GM21576 (cell line): ENCODE data around the gene GEMIN5.
A peak's percentile ranks its signal among the peaks of the same experiment; 100 is the strongest.

Source experiments
- ATAC-seq: cut with Tn5 transposase; IDR thresholded peaks from one replicate; pipeline ENCODE4 v1.9.1; 2021; ENCODE audit warnings: mild to moderate bottlenecking, moderate library complexity; ENCODE audit not compliant: unreplicated experiment

The GEMIN5 gene

DNA sequence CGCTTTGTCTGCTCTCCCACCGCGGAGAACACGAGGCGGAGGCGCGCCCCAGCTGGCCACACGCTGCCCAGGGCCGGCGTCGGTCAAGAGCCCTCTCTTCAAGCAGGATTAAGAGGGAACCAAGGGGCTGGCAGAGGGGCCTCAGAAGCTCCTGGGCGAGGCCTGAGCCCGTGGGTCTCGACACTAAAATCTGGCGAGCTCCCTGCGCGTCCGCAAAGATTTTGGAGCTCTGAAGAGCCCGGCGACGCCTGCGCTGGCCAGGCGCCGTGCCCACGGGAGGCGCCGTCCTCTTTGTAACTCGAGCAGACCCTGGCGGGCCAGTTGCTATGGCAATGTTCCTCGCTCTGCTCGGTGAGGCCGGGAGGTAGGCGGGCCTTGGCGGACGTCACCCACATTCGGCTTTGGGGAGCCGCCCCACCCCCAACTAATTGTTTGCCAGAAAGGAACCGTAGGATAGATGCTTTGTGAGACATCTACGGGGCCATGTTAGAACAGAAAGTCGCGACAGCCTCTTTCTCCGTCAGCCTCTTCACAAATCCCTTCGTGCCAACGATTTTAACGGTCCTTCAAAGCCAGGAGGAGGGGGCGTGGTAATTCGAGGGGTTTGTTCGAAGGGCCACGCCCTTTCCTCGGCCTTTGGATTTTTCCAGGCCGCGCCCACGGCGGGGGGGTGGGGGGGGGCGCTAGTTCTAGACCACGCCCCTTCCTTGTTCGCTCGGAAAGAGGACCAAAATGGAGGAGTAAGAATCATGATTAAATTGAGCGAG lies 80.3 kb downstream of the GEMIN5 start:
- ATAC-seq = peak; percentile 60

DNA sequence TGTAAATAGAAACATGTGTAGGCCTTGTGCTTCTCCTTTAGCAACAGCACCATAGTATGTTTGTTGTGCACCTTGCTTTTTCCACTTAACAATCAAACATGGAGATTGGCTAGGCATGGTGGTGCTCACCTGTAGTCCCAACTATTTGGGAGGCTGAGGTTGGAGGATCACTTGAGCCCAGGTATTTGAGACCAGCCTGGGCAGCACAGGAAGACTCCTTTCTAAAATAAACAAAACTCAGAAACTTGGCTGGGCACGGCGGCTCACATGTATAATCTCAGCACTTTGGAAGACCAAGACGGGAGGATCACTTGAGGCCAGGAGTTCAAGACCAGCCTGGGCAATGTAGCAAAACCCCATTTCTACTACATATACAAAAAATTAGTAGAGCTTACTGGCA lies 86.7 kb downstream of the GEMIN5 start:
- no peak for ATAC-seq

DNA sequence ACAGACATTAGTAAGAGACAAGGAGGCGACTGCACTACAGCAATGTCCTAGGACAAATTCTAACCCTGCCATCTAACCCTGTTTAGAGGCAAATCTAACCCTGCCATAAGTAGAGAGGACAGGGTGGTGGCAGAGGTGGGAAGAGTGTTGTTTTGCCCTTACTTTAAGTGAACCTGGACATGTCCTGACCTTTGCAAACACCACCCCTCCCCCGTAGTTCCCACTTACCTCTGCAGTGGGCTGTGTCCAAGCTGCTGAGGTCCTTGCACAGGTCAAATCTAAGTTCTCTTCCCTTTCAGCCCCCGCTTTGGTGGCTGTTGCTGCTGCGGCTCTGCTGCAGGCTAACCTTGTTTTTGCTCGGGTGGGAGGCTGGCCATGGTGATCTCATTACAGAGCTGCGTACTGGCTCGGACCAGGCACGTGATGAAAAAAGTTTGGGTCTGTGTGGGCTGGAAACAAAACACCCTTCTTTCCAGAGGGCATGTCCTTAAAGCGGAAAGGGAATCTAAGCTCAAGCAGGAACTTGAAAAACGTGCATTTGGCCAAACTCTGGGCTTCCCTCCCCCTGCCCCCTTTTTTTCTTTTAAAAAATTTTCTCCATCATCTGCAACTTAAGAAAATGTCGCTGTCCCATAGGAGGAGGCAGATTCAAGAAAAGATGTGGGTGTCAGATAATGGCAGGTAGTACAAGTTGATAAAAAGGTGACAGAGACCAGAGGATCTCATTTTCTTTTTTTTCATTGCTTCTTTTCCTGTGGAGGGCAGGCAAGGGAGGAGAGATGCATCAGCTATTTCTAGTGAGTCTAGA lies 87.6 kb downstream of the GEMIN5 start, which contains the start of gene FAXDC2:
Gene FAXDC2 (minus strand): TSS at position 349 of the 808 bp plus-strand sequence. CDS start 12,425 bp downstream, outside the sequence.
- no peak for ATAC-seq

DNA sequence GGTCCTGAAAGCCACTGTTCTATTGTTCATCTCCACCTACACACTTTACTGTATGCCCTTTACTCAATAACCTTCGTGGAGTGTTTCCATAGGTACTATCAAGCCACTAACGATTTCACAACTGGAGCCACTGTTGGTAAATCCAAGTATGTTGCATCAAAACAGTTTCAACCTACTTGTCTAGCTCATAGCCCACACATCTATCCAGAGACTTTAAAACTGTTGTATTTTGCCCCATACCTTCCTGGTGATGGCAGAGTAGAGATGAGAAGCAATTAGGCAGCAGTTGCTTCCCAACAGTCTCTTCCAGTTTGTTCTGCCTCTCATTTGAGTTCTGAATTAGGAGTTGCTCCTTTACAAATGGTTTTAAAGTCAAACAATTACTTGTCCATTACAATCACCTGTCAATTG lies 88.2 kb downstream of the GEMIN5 start:
- ATAC-seq = no peak

DNA sequence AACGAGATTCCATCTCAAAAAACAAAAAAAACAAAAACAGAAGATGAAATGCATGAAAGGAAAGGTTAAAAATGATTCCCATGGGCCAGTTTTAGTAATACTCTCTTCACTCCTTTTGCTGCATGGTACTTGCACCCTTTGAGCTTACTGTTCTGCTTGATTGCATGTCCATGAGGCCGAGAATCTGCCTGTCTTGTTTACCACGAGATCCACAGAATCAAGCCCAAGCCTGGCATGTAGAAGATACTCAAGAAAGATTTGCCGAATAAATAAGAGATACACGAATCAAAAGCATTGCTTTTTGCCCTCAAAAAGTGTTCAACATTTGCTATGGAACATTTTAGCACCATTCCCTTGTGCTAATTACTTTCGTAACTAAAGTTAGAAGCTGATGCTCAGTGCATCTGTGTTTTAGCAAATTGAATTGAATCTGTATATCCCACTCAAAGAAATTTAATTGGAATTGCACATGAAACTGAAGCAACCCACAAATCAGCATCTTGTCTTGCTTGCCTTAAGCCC lies 88.7 kb downstream of the GEMIN5 start:
- ATAC-seq = no peak

DNA sequence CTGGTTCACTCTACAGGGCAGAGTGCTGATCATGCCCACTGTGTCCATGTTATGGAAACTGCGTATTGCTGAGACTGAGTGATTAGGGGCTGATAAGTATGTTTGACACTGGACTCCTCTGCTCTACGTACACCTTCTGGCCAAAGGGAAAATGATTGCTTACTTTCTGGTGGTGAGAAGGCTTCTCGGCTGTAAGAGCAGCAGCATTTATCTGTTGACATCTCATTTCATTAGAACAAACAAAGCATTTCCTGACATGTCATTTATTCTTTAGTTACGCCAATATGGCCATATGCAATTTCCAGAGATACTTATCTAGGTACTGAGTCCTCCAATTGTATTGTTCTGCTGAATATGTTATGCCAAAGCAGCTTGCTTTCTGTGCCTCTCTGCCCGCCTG lies 93.2 kb downstream of the GEMIN5 start:
- no peak for ATAC-seq

DNA sequence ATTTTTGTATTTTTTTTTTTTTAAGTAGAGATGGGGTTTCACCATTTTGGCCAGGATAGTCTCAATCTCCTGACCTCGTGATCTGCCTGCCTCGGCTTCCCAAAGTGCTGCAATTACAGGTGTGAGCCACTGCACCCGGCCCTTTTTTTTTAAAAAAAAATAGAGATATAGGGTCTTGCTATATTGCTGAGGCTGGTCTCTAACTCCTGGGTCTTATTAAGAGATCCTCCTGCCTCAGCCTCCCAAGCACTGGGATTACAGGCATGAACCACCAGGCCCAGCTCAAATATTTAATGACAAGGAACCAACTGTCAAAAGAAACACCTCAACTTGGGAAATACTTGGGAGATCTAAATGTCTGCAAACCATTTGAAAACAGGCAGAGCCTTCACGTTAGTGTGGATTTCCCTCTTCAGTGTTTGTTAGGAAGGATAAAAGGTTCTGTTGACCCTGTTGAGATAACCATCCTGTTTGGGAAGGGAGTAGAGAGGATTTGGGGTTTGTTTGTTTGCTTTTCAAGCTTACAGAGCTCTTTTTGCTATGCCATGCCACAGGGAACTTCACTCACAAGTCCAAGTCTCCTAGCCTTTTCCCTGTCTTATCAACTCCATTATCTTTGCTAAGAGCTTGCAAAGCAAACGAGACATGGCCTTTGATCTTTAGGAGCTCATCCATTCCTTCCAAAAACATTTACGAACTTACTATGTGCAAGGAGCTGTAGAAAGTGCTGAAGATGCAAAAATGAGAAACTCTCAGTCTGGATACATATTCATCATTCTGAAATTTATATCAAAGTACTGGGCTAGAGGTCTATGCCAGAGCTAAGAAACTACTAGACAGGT lies 95.1 kb downstream of the GEMIN5 start:
- ATAC-seq = no peak

DNA sequence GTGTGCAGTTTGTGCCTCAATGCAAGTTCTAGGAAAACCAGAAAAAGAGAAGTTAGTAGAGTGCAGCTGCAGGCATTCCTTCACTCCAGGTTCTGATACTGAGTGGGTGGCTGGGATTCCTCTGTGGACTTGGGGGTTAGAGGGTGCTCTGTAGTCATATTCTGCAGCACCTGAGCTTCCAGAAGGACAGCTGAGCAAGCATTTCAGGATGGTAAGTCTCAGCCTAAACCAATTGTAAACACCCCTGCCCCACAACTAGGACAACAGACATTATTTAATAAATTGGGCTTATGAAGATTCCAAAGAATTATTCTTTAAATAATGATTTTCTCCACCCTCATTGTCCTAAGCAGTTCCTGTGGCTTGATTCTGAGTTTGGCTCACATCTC lies 96.7 kb downstream of the GEMIN5 start:
- no peak for ATAC-seq

DNA sequence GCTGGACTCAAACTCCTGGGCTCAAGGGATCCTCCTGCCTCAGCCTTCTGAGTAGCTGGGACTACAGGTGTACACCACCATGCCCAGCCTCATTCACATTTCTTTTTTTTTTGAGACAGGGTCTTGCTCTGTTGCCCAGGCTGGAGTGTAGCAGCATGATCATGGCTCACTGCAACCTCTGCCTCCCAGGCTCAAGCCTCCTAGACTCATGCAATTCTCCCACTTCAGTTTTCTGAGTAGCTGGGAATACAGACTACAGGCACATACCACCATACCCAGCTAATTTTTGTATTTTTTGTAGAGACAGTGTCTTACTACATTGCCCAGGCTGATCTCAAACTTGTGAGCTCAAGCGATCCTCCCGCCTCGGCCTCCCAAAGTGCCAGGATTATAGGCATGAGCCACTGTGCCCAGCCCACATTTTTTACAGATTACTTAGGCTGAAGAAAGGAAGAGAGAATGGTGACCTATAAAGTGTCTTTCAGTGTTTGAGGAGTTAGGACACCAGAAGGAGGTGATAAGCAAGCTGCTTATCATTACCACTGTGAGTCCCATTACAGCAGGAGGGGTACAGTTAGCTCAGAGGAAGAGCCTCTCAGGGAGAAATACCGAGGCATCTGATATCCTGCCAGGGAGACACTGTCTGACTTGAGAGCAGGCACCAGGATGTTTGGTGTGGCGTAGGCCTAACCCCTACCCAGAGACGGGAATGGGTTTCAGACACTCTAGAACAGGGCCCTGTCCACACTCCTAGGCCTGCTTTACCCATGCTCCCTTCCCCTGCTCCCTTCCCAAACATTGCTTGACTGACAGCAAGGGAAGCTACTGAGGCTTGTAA lies 97.4 kb downstream of the GEMIN5 start:
- ATAC-seq = no peak
